ENCODE data around the gene WDR7. TPM values are rescaled to one million over a fixed set of nuclear protein-coding genes. Genes with fewer than 3 reads are reported as not detected.

WDR7 gene
- total RNA-seq, 2 donors from 2014 or later = 19.7 to 29.0 TPM

DNA sequence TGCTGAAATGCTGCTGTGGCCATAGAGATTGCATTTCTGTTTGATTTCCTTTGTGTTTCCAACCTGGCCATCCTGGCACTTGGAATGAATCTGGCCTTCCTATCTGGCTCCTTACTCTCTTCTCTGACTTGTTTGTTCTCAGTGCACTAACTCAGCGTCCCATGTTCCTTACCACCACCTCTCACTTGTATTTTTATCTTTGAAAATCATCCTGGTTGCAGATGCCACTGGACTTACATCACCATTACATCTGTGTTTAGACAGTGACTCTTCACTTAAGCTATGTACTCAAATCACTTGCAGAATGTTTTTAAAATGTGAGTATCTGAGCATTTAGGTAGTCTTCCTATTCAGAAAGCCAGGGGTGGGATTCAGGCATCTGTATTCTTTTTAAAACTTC is 239.5 kb downstream of the WDR7 start:
- no peak for DNase-seq (ENCODE audit: low spot score)
- H3K4me1 ChIP-seq (replicated peaks) = no peaks in the 10 kb centered on the region
- 26% methylated on average over 1 of the region's 1 CpG for WGBS
- no peaks in the 10 kb centered on the region for H3K36me3 ChIP-seq
- H3K4me3 ChIP-seq = no peak overlapping the region
- intact Hi-C loops (cut with DNase I) = no loop called here
- H3K9me3 ChIP-seq = no peaks in the 10 kb centered on the region
- H3K27me3 ChIP-seq (replicated peaks; ENCODE audit: insufficient read depth) = no peaks in the 10 kb centered on the region
- TF ChIP-seq POLR2AphosphoS5 (IDR thresholded peaks at IDR 0.05) (no peak), POLR2A (IDR thresholded peaks at IDR 0.05) (no peak)
- TF ChIP-seq, protein P1, sequence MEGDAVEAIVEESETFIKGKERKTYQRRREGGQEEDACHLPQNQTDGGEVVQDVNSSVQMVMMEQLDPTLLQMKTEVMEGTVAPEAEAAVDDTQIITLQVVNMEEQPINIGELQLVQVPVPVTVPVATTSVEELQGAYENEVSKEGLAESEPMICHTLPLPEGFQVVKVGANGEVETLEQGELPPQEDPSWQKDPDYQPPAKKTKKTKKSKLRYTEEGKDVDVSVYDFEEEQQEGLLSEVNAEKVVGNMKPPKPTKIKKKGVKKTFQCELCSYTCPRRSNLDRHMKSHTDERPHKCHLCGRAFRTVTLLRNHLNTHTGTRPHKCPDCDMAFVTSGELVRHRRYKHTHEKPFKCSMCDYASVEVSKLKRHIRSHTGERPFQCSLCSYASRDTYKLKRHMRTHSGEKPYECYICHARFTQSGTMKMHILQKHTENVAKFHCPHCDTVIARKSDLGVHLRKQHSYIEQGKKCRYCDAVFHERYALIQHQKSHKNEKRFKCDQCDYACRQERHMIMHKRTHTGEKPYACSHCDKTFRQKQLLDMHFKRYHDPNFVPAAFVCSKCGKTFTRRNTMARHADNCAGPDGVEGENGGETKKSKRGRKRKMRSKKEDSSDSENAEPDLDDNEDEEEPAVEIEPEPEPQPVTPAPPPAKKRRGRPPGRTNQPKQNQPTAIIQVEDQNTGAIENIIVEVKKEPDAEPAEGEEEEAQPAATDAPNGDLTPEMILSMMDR (IDR thresholded peaks at IDR 0.05) = no peak
- H3K27ac ChIP-seq = no peak overlapping the region

DNA sequence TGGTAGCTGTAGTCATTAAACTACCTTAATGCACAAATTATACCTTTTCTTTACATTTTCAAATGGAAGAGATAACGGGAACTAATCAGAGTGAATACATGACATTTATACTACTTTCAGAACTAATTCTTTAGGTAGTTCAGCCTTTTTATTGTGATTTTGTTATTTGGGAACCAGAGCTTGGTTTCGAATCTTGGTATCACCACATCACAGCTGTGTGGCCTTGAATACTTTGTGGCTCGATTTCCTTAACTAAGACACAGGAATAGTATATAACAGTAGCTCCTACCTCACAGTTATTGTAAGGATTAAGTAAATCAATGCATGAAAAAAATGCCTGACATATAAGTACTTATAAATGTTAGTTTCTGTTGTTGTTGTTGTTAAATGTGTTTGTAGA is 240.0 kb downstream of the WDR7 start:
- intact Hi-C loops (cut with DNase I) = no loop called here
- TF ChIP-seq POLR2A (IDR thresholded peaks at IDR 0.05) = no peak
- TF ChIP-seq POLR2AphosphoS5 (IDR thresholded peaks at IDR 0.05) = no peak
- TF ChIP-seq, protein P1 (IDR thresholded peaks at IDR 0.05) = no peak

DNA sequence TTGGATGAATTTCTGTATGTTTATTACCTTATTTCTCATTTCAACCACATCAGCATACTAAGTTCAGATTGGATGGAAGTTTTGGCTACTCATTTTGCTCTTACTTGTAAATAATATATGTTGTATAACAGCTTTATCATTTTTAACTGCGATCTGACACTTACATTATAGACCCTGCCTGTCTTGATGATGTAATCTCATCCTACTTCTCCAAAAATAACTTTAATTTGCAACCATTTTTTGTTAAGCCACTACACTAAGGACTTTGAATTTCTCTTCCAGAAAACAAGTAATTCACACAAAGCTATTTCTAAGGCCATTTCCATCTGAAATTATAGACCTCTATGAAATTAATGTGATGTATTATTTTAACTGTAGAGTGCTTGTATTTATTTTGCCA is 240.7 kb downstream of the WDR7 start:
- Histone ChIP-seq H3K36me3 (no peaks in the 10 kb centered on the region), H3K27me3 (replicated peaks; ENCODE audit: insufficient read depth) (no peaks in the 10 kb centered on the region), H3K27ac (no peak overlapping the region), H3K9me3 (no peaks in the 10 kb centered on the region), H3K4me3 (no peak overlapping the region), H3K4me1 (replicated peaks) (no peaks in the 10 kb centered on the region)
- DNase-seq (ENCODE audit: low spot score) = no peak
- no peak for TF ChIP-seq POLR2AphosphoS5 (IDR thresholded peaks at IDR 0.05)
- no peak for TF ChIP-seq POLR2A (IDR thresholded peaks at IDR 0.05)
- TF ChIP-seq, protein P1 (IDR thresholded peaks at IDR 0.05) = no peak
- intact Hi-C loops (cut with DNase I) = no loop called here
- 81% methylated on average over 1 of the region's 1 CpG for WGBS

More for the DNA sequence above, 240.0 kb downstream of the WDR7 start:
- Histone ChIP-seq H3K27ac (no peak overlapping the region), H3K36me3 (no peaks in the 10 kb centered on the region), H3K4me3 (no peak overlapping the region), H3K4me1 (replicated peaks) (no peaks in the 10 kb centered on the region), H3K9me3 (no peaks in the 10 kb centered on the region), H3K27me3 (replicated peaks; ENCODE audit: insufficient read depth) (no peaks in the 10 kb centered on the region)
- DNase-seq (ENCODE audit: low spot score) = no peak
- 86% methylated on average over 3 of the region's 3 CpGs for WGBS

DNA sequence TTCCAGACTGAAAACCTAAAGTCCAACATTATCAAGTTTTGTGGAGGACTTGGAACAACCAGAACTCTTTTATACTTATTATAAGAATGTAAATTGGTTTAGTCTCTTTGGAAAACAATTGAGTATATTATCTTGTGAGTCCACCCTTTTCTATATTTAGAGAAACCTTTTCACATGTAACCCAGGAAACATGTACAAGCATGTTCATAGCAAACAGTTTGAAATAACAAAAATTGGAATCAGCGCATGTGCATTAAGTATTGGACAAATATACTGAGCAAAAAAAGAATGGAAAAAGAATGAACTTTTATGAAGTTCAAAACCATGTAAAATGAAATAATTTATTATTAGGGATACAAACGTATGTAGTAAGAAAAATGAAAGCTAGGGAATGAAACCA is 246.0 kb downstream of the WDR7 start:
- Histone ChIP-seq H3K27me3 (replicated peaks; ENCODE audit: insufficient read depth) (no peaks in the 10 kb centered on the region), H3K27ac (no peak overlapping the region), H3K9me3 (no peaks in the 10 kb centered on the region), H3K4me1 (replicated peaks) (no peaks in the 10 kb centered on the region), H3K4me3 (no peak overlapping the region), H3K36me3 (no peaks in the 10 kb centered on the region)
- 32% methylated on average over 2 of the region's 2 CpGs for WGBS
- TF ChIP-seq POLR2AphosphoS5 (IDR thresholded peaks at IDR 0.05) (no peak), POLR2A (IDR thresholded peaks at IDR 0.05) (no peak)
- TF ChIP-seq, protein P1 (IDR thresholded peaks at IDR 0.05) = no peak
- no peak for DNase-seq (ENCODE audit: low spot score)
- intact Hi-C loops (cut with DNase I) = no loop called here

DNA sequence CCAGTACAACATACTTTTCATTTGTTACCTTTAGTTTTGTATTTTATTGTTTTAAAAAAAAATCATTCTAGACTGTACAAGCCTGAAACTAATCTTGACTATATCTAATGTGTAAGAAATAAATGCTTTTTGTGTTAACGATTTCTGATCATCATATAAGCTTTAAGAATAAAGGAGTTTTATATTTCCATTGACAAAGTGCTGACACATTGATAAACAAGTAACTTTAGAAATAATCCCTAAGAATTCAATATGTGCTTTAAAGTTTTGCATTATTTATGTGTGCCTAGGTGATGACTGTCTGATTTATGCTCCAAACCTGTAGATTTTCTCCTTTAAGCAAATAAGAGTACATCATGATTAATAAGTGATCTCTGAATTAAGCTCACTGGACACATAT is 248.5 kb downstream of the WDR7 start:
- Histone ChIP-seq H3K36me3 (no peaks in the 10 kb centered on the region), H3K4me3 (no peak overlapping the region), H3K27ac (no peak overlapping the region), H3K9me3 (no peaks in the 10 kb centered on the region), H3K27me3 (replicated peaks; ENCODE audit: insufficient read depth) (no peaks in the 10 kb centered on the region), H3K4me1 (replicated peaks) (no peaks in the 10 kb centered on the region)
- TF ChIP-seq, protein P1 (IDR thresholded peaks at IDR 0.05) = no peak
- no peak for TF ChIP-seq POLR2A (IDR thresholded peaks at IDR 0.05)
- TF ChIP-seq POLR2AphosphoS5 (IDR thresholded peaks at IDR 0.05) = no peak
- intact Hi-C loops (cut with DNase I) = no loop called here
- DNase-seq (ENCODE audit: low spot score) = no peak
- WGBS = 90% methylated on average over 1 of the region's 1 CpG

Measured in prostate gland (tissue), 2 donors.